Measurements from ENCODE around the gene RHNO1.

Gene RHNO1

GRCh38 chr12:2924019-2924418 is 47.0 kb downstream of the RHNO1 start:
- no peak for DNase-seq (ENCODE audit: low spot score)
- Histone ChIP-seq H3K79me1 (ENCODE audit: low read depth, low read length) (no peaks in the 10 kb centered on the region), H3K4me2 (ENCODE audit: insufficient read depth, low read length, poor library complexity, severe bottlenecking) (no peak overlapping the region), H3K4me1 (ENCODE audit: control insufficient read depth in 2 of 2, insufficient read depth in 1 of 2, low read depth in 1 of 2, low read length in 2 of 2) (no peaks in the 10 kb centered on the region), H3K27ac (replicated peaks; ENCODE audit: low read length) (no peak overlapping the region), H2BK15ac (ENCODE audit: low read length) (no peak overlapping the region), H2BK12ac (ENCODE audit: low read length) (no peak overlapping the region), H2AFZ (ENCODE audit: low read length) (no peak overlapping the region), H3K18ac (ENCODE audit: low read length) (no peak overlapping the region), H3K23ac (ENCODE audit: low read depth, low read length, poor library complexity) (no peak overlapping the region), H3K36me3 (replicated peaks in 1 of 2; ENCODE audit: control insufficient read depth in 2 of 2, insufficient read depth in 2 of 2, low read length in 2 of 2) (peaks cover 18 to 82% of the 10 kb centered on the region in 2 donors), H3K27me3 (ENCODE audit: control insufficient read depth in 3 of 3, insufficient read depth in 3 of 3, low read depth in 1 of 3, low read length in 3 of 3) (no peaks in the 10 kb centered on the region), H2BK5ac (ENCODE audit: low read length) (no peak overlapping the region), H3K4me3 (ENCODE audit: low read length in 2 of 2) (no peak overlapping the region), H2AK5ac (ENCODE audit: low read depth, low read length) (no peak overlapping the region), H4K8ac (ENCODE audit: low read depth, low read length) (no peak overlapping the region), H3K14ac (ENCODE audit: low read length) (no peak overlapping the region), H3K4ac (ENCODE audit: low read length) (no peak overlapping the region), H3K9me3 (replicated peaks in 1 of 2; ENCODE audit: control insufficient read depth in 2 of 2, insufficient read depth in 1 of 2, low read depth in 1 of 2, low read length in 2 of 2) (no peaks in the 10 kb centered on the region), H3K9ac (ENCODE audit: low read depth, low read length, poor library complexity) (no peak overlapping the region), H2BK120ac (ENCODE audit: low read depth, low read length) (no peak overlapping the region), H4K91ac (ENCODE audit: low read depth, low read length, poor library complexity) (no peak overlapping the region)
- WGBS, 2 donors (ENCODE audit: extremely low coverage in 2 of 2, insufficient read length in 2 of 2, insufficient replicate concordance in 1 of 2) = no CpG with 5 or more reads among the region's 3 CpGs

GRCh38 chr12:2925322-2925995 is 48.4 kb downstream of the RHNO1 start:
- no peak overlapping the region for H3K27ac ChIP-seq (replicated peaks; ENCODE audit: low read length)
- no peak overlapping the region for H3K23ac ChIP-seq (ENCODE audit: low read depth, low read length, poor library complexity)
- H2BK120ac ChIP-seq (ENCODE audit: low read depth, low read length) = no peak overlapping the region
- no peak overlapping the region for H2AFZ ChIP-seq (ENCODE audit: low read length)
- H3K36me3 ChIP-seq (replicated peaks in 1 of 2; ENCODE audit: control insufficient read depth in 2 of 2, insufficient read depth in 2 of 2, low read length in 2 of 2) = peaks cover 15 to 77% of the 10 kb centered on the region in 2 donors
- no peak overlapping the region for H2AK5ac ChIP-seq (ENCODE audit: low read depth, low read length)
- no peak overlapping the region for H2BK15ac ChIP-seq (ENCODE audit: low read length)
- DNase-seq (ENCODE audit: low spot score) = no peak
- no peak overlapping the region for H3K4me3 ChIP-seq (ENCODE audit: low read length in 2 of 2)
- H3K9ac ChIP-seq (ENCODE audit: low read depth, low read length, poor library complexity) = no peak overlapping the region
- no peak overlapping the region for H3K18ac ChIP-seq (ENCODE audit: low read length)
- no peak overlapping the region for H2BK12ac ChIP-seq (ENCODE audit: low read length)
- H3K79me1 ChIP-seq (ENCODE audit: low read depth, low read length) = no peaks in the 10 kb centered on the region
- no peak overlapping the region for H3K4me2 ChIP-seq (ENCODE audit: insufficient read depth, low read length, poor library complexity, severe bottlenecking)
- H2BK5ac ChIP-seq (ENCODE audit: low read length) = no peak overlapping the region
- no peak overlapping the region for H3K14ac ChIP-seq (ENCODE audit: low read length)
- H3K9me3 ChIP-seq (replicated peaks in 1 of 2; ENCODE audit: control insufficient read depth in 2 of 2, insufficient read depth in 1 of 2, low read depth in 1 of 2, low read length in 2 of 2) = no peaks in the 10 kb centered on the region
- no peak overlapping the region for H3K4ac ChIP-seq (ENCODE audit: low read length)
- WGBS, 2 donors (ENCODE audit: extremely low coverage in 2 of 2, insufficient read length in 2 of 2, insufficient replicate concordance in 1 of 2) = no CpG with 5 or more reads among the region's 6 CpGs
- no peak overlapping the region for H4K8ac ChIP-seq (ENCODE audit: low read depth, low read length)
- no peaks in the 10 kb centered on the region for H3K27me3 ChIP-seq (ENCODE audit: control insufficient read depth in 3 of 3, insufficient read depth in 3 of 3, low read depth in 1 of 3, low read length in 3 of 3)
- H3K4me1 ChIP-seq (ENCODE audit: control insufficient read depth in 2 of 2, insufficient read depth in 1 of 2, low read depth in 1 of 2, low read length in 2 of 2) = no peaks in the 10 kb centered on the region
- no peak overlapping the region for H4K91ac ChIP-seq (ENCODE audit: low read depth, low read length, poor library complexity)

- Histone ChIP-seq H2BK120ac (ENCODE audit: low read depth, low read length) (no peak overlapping the region), H3K14ac (ENCODE audit: low read length) (no peak overlapping the region), H3K9me3 (replicated peaks in 1 of 2; ENCODE audit: control insufficient read depth in 2 of 2, insufficient read depth in 1 of 2, low read depth in 1 of 2, low read length in 2 of 2) (no peaks in the 10 kb centered on the region), H2BK12ac (ENCODE audit: low read length) (no peak overlapping the region), H2BK15ac (ENCODE audit: low read length) (no peak overlapping the region), H4K91ac (ENCODE audit: low read depth, low read length, poor library complexity) (no peak overlapping the region), H3K4me3 (ENCODE audit: low read length in 2 of 2) (no peak overlapping the region), H3K4me1 (ENCODE audit: control insufficient read depth in 2 of 2, insufficient read depth in 1 of 2, low read depth in 1 of 2, low read length in 2 of 2) (no peaks in the 10 kb centered on the region), H2AFZ (ENCODE audit: low read length) (no peak overlapping the region), H3K79me1 (ENCODE audit: low read depth, low read length) (no peaks in the 10 kb centered on the region), H3K18ac (ENCODE audit: low read length) (no peak overlapping the region), H3K4ac (ENCODE audit: low read length) (no peak overlapping the region), H3K23ac (ENCODE audit: low read depth, low read length, poor library complexity) (no peak overlapping the region), H4K8ac (ENCODE audit: low read depth, low read length) (no peak overlapping the region), H2AK5ac (ENCODE audit: low read depth, low read length) (no peak overlapping the region), H3K4me2 (ENCODE audit: insufficient read depth, low read length, poor library complexity, severe bottlenecking) (no peak overlapping the region), H3K9ac (ENCODE audit: low read depth, low read length, poor library complexity) (no peak overlapping the region), H3K27me3 (ENCODE audit: control insufficient read depth in 3 of 3, insufficient read depth in 3 of 3, low read depth in 1 of 3, low read length in 3 of 3) (no peaks in the 10 kb centered on the region), H3K27ac (replicated peaks; ENCODE audit: low read length) (no peak overlapping the region), H3K36me3 (replicated peaks in 1 of 2; ENCODE audit: control insufficient read depth in 2 of 2, insufficient read depth in 2 of 2, low read length in 2 of 2) (peaks cover 19 to 81% of the 10 kb centered on the region in 2 donors), H2BK5ac (ENCODE audit: low read length) (no peak overlapping the region)
- no CpG with 5 or more reads among the region's 8 CpGs for whole genome bisulfite sequencing, 2 donors (ENCODE audit: extremely low coverage in 2 of 2, insufficient read length in 2 of 2, insufficient replicate concordance in 1 of 2)
- no peak for DNase-seq (ENCODE audit: low spot score)
Measured at GRCh38 chr12:2930865-2931264, 53.8 kb downstream of the RHNO1 start.

- H2BK120ac ChIP-seq (ENCODE audit: low read depth, low read length) = no peak overlapping the region
- H2AFZ ChIP-seq (ENCODE audit: low read length) = no peak overlapping the region
- H3K4me3 ChIP-seq (ENCODE audit: low read length in 2 of 2) = no peak overlapping the region
- no peaks in the 10 kb centered on the region for H3K27me3 ChIP-seq (ENCODE audit: control insufficient read depth in 3 of 3, insufficient read depth in 3 of 3, low read depth in 1 of 3, low read length in 3 of 3)
- no peak overlapping the region for H3K4me2 ChIP-seq (ENCODE audit: insufficient read depth, low read length, poor library complexity, severe bottlenecking)
- no peak for DNase-seq (ENCODE audit: low spot score)
- H3K4ac ChIP-seq (ENCODE audit: low read length) = no peak overlapping the region
- WGBS, 2 donors (ENCODE audit: extremely low coverage in 2 of 2, insufficient read length in 2 of 2, insufficient replicate concordance in 1 of 2) = no CpG with 5 or more reads among the region's 6 CpGs
- no peak overlapping the region for H3K18ac ChIP-seq (ENCODE audit: low read length)
- no peak overlapping the region for H4K8ac ChIP-seq (ENCODE audit: low read depth, low read length)
- H2BK12ac ChIP-seq (ENCODE audit: low read length) = no peak overlapping the region
- H3K9ac ChIP-seq (ENCODE audit: low read depth, low read length, poor library complexity) = no peak overlapping the region
- H2BK5ac ChIP-seq (ENCODE audit: low read length) = no peak overlapping the region
- no peak overlapping the region for H2BK15ac ChIP-seq (ENCODE audit: low read length)
- no peaks in the 10 kb centered on the region for H3K4me1 ChIP-seq (ENCODE audit: control insufficient read depth in 2 of 2, insufficient read depth in 1 of 2, low read depth in 1 of 2, low read length in 2 of 2)
- H3K23ac ChIP-seq (ENCODE audit: low read depth, low read length, poor library complexity) = no peak overlapping the region
- no peaks in the 10 kb centered on the region for H3K9me3 ChIP-seq (replicated peaks in 1 of 2; ENCODE audit: control insufficient read depth in 2 of 2, insufficient read depth in 1 of 2, low read depth in 1 of 2, low read length in 2 of 2)
- peaks cover 22 to 80% of the 10 kb centered on the region in 2 donors for H3K36me3 ChIP-seq (replicated peaks in 1 of 2; ENCODE audit: control insufficient read depth in 2 of 2, insufficient read depth in 2 of 2, low read length in 2 of 2)
- H3K14ac ChIP-seq (ENCODE audit: low read length) = no peak overlapping the region
- H4K91ac ChIP-seq (ENCODE audit: low read depth, low read length, poor library complexity) = no peak overlapping the region
- H3K27ac ChIP-seq (replicated peaks; ENCODE audit: low read length) = no peak overlapping the region
- no peak overlapping the region for H2AK5ac ChIP-seq (ENCODE audit: low read depth, low read length)
- H3K79me1 ChIP-seq (ENCODE audit: low read depth, low read length) = no peaks in the 10 kb centered on the region
Measured at GRCh38 chr12:2933586-2933985, 56.6 kb downstream of the RHNO1 start.

Measured in neuronal stem cell (in vitro differentiated cells).